ENCODE data around the gene CHST15.

CHST15 gene

GRCh38 chr10:124127563-124127962 is 34.2 kb upstream of the CHST15 start:
- DNase-seq, result no peak
- peaks cover 14% of the 10 kb centered on the region for H3K27me3 Mint-ChIP-seq
- CTCF ChIA-PET, result interaction anchor here (2.1 kb wide), 1 partner anchor 9 kb away, joined by 5 read pairs; no protein-coding TSS in a partner anchor

GRCh38 chr10:124126983-124127385 is 33.6 kb upstream of the CHST15 start:
- Mint-ChIP-seq H3K4me3 (no peak overlapping the region), H3K4me1 (no peaks in the 10 kb centered on the region), H3K27me3 (peaks cover 9% of the 10 kb centered on the region), H3K27ac (no peak overlapping the region), H3K9me3 (no peaks in the 10 kb centered on the region), H3K36me3 (no peaks in the 10 kb centered on the region)
- CTCF ChIA-PET, result interaction anchor here (2.1 kb wide), 1 partner anchor 10 kb away, joined by 5 read pairs; no protein-coding TSS in a partner anchor
- DNase-seq, result no peak

More at GRCh38 chr10:124127563-124127962, 34.2 kb upstream of the CHST15 start:
- no peaks in the 10 kb centered on the region for H3K9me3 Mint-ChIP-seq
- H3K27ac Mint-ChIP-seq, result no peak overlapping the region
- H3K4me3 Mint-ChIP-seq, result no peak overlapping the region
- no peaks in the 10 kb centered on the region for H3K4me1 Mint-ChIP-seq
- no peaks in the 10 kb centered on the region for H3K36me3 Mint-ChIP-seq

GRCh38 chr10:124126145-124126982 is 33.0 kb upstream of the CHST15 start:
- Mint-ChIP-seq H3K4me3 (no peak overlapping the region), H3K27me3 (peaks cover 3% of the 10 kb centered on the region), H3K27ac (no peak overlapping the region), H3K36me3 (no peaks in the 10 kb centered on the region), H3K9me3 (no peaks in the 10 kb centered on the region), H3K4me1 (no peaks in the 10 kb centered on the region)
- CTCF ChIA-PET, result interaction anchor here (0.6 to 2.1 kb wide), 3 partner anchors 11 to 70 kb away, joined by 3 to 5 read pairs (median 3); no protein-coding TSS in a partner anchor
- no peak for DNase-seq

- Mint-ChIP-seq H3K9me3 (no peaks in the 10 kb centered on the region), H3K27ac (no peak overlapping the region), H3K36me3 (no peaks in the 10 kb centered on the region), H3K4me3 (no peak overlapping the region), H3K4me1 (no peaks in the 10 kb centered on the region), H3K27me3 (peaks cover 3% of the 10 kb centered on the region)
- CTCF ChIA-PET, result interaction anchor here (0.8 to 2.1 kb wide), 2 partner anchors 11 to 12 kb away, joined by 3 to 5 read pairs; no protein-coding TSS in a partner anchor
- no peak for DNase-seq
Observed at GRCh38 chr10:124125305-124126116, 32.1 kb upstream of the CHST15 start.

GRCh38 chr10:124124769-124125161 is 31.4 kb upstream of the CHST15 start:
- H3K36me3 Mint-ChIP-seq, result no peaks in the 10 kb centered on the region
- no peak overlapping the region for H3K4me3 Mint-ChIP-seq
- H3K9me3 Mint-ChIP-seq, result no peaks in the 10 kb centered on the region
- peaks cover 3% of the 10 kb centered on the region for H3K27me3 Mint-ChIP-seq
- no peak overlapping the region for H3K27ac Mint-ChIP-seq
- CTCF ChIA-PET, result no interaction called here
- no peaks in the 10 kb centered on the region for H3K4me1 Mint-ChIP-seq
- DNase-seq, result no peak

GRCh38 chr10:124124123-124124768 is 30.8 kb upstream of the CHST15 start:
- no peak overlapping the region for H3K4me3 Mint-ChIP-seq
- H3K27me3 Mint-ChIP-seq, result no peaks in the 10 kb centered on the region
- H3K36me3 Mint-ChIP-seq, result no peaks in the 10 kb centered on the region
- no peak for DNase-seq
- no peak overlapping the region for H3K27ac Mint-ChIP-seq
- no peaks in the 10 kb centered on the region for H3K9me3 Mint-ChIP-seq
- CTCF ChIA-PET, result no interaction called here
- no peaks in the 10 kb centered on the region for H3K4me1 Mint-ChIP-seq

GRCh38 chr10:124123156-124123555 is 29.8 kb upstream of the CHST15 start:
- Mint-ChIP-seq H3K36me3 (no peaks in the 10 kb centered on the region), H3K4me1 (no peaks in the 10 kb centered on the region), H3K27me3 (no peaks in the 10 kb centered on the region), H3K27ac (no peak overlapping the region), H3K9me3 (no peaks in the 10 kb centered on the region), H3K4me3 (no peak overlapping the region)
- no peak for DNase-seq
- CTCF ChIA-PET, result no interaction called here

- no peak for DNase-seq
- H3K4me1 Mint-ChIP-seq, result no peaks in the 10 kb centered on the region
- H3K27me3 Mint-ChIP-seq, result no peaks in the 10 kb centered on the region
- no peaks in the 10 kb centered on the region for H3K9me3 Mint-ChIP-seq
- H3K27ac Mint-ChIP-seq, result no peak overlapping the region
- H3K36me3 Mint-ChIP-seq, result no peaks in the 10 kb centered on the region
- CTCF ChIA-PET, result no interaction called here
- H3K4me3 Mint-ChIP-seq, result no peak overlapping the region
Observed at GRCh38 chr10:124122211-124122610, 28.8 kb upstream of the CHST15 start.

GRCh38 chr10:124120410-124121061 is 27.1 kb upstream of the CHST15 start:
- Mint-ChIP-seq H3K27me3 (peaks cover 4% of the 10 kb centered on the region), H3K27ac (no peak overlapping the region), H3K4me3 (no peak overlapping the region), H3K36me3 (no peaks in the 10 kb centered on the region), H3K4me1 (no peaks in the 10 kb centered on the region), H3K9me3 (no peaks in the 10 kb centered on the region)
- CTCF ChIA-PET, result no interaction called here
- DNase-seq, result no peak

GRCh38 chr10:124119946-124120345 is 26.5 kb upstream of the CHST15 start:
- no peaks in the 10 kb centered on the region for H3K4me1 Mint-ChIP-seq
- no peak overlapping the region for H3K4me3 Mint-ChIP-seq
- CTCF ChIA-PET, result no interaction called here
- no peak for DNase-seq
- H3K27me3 Mint-ChIP-seq, result peaks cover 4% of the 10 kb centered on the region
- H3K27ac Mint-ChIP-seq, result no peak overlapping the region
- H3K36me3 Mint-ChIP-seq, result no peaks in the 10 kb centered on the region
- no peaks in the 10 kb centered on the region for H3K9me3 Mint-ChIP-seq

GRCh38 chr10:124119216-124119615 is 25.8 kb upstream of the CHST15 start:
- no peaks in the 10 kb centered on the region for H3K36me3 Mint-ChIP-seq

GRCh38 chr10:124117833-124118232 is 24.4 kb upstream of the CHST15 start:
- Mint-ChIP-seq H3K4me3 (no peak overlapping the region), H3K27me3 (peaks cover 9% of the 10 kb centered on the region), H3K4me1 (no peaks in the 10 kb centered on the region), H3K27ac (no peak overlapping the region), H3K9me3 (no peaks in the 10 kb centered on the region), H3K36me3 (no peaks in the 10 kb centered on the region)
- no peak for DNase-seq
- CTCF ChIA-PET, result no interaction called here

More at GRCh38 chr10:124119216-124119615, 25.8 kb upstream of the CHST15 start:
- no peak for DNase-seq
- H3K27ac Mint-ChIP-seq, result no peak overlapping the region
- H3K4me3 Mint-ChIP-seq, result no peak overlapping the region
- H3K9me3 Mint-ChIP-seq, result no peaks in the 10 kb centered on the region
- CTCF ChIA-PET, result no interaction called here
- no peaks in the 10 kb centered on the region for H3K4me1 Mint-ChIP-seq
- H3K27me3 Mint-ChIP-seq, result peaks cover 9% of the 10 kb centered on the region

GRCh38 chr10:124117511-124117785 is 24.1 kb upstream of the CHST15 start:
- DNase-seq, result no peak
- Mint-ChIP-seq H3K9me3 (no peaks in the 10 kb centered on the region), H3K4me3 (no peak overlapping the region), H3K27ac (no peak overlapping the region), H3K36me3 (no peaks in the 10 kb centered on the region), H3K4me1 (no peaks in the 10 kb centered on the region), H3K27me3 (peaks cover 9% of the 10 kb centered on the region)
- CTCF ChIA-PET, result interaction anchor here (1.0 kb wide), 1 partner anchor 25 kb away, joined by 3 read pairs; no protein-coding TSS in a partner anchor
